Breast epithelium (tissue), 4 donors: ENCODE results near the gene OR8B12. TPM values are rescaled to one million over a fixed set of nuclear protein-coding genes. Genes with fewer than 3 reads are reported as not detected.

Experiments used
- DNase-seq, 2 donors: peaks; one replicate each; pipeline ENCODE4 v3.0.0-alpha.2; 2019; ENCODE audit warnings: low spot score in 2 of 2
- H3K27ac ChIP-seq, 2 donors: fragments of 200-600 bp; sonication (generic) in 1 of 2; one replicate each; pipeline ENCODE4 v1.5.1; 2016 to 2019; ENCODE audit warnings: mild to moderate bottlenecking in 1 of 2
- H3K27me3 ChIP-seq, 2 donors: fragments of 200-600 bp; sonication (generic) in 1 of 2; one replicate each; pipeline versions ENCODE4 v1.5.1 to v1.6.0; 2017 to 2019; ENCODE audit warnings: control low read depth in 1 of 2, mild to moderate bottlenecking in 1 of 2
- H3K36me3 ChIP-seq: fragments of 200-600 bp; one replicate; pipeline ENCODE4 v1.5.1; 2019
- H3K4me1 ChIP-seq, 2 donors: fragments of 200-600 bp; sonication (generic); one replicate each; pipeline ENCODE4 v1.5.1; 2016 to 2019; ENCODE audit warnings: control low read depth in 1 of 2
- H3K4me3 ChIP-seq, 3 donors: fragments of 200-600 bp; sonication (generic); 1 replicate in 2 of 3; 2 replicates in 1 of 3; pipeline ENCODE4 v1.5.1; 2016 to 2019; ENCODE audit warnings: mild to moderate bottlenecking in 3 of 3, moderate library complexity in 2 of 3
- H3K9me3 ChIP-seq, 2 donors: fragments of 200-600 bp; sonication (generic) in 1 of 2; one replicate each; pipeline ENCODE4 v1.5.1; 2016 to 2019; ENCODE audit warnings: control low read depth in 1 of 2
- POLR2A ChIP-seq: fragments of 450-650 bp; IDR thresholded peaks from one replicate; pipeline ENCODE4 v1.6.1; 2016; ENCODE audit warnings: antibody characterized with exemption, mild to moderate bottlenecking, moderate library complexity
- POLR2AphosphoS5 ChIP-seq, 3 donors: sonication (generic); formaldehyde crosslinking; IDR thresholded peaks; one replicate each; pipeline ENCODE4 v1.6.1; 2017; ENCODE audit warnings: antibody characterized with exemption in 3 of 3
- intact Hi-C: fragments of 100-400 bp; cut with DNase I; formaldehyde crosslinking; loops from one replicate; pipeline ENCODE4 v1.15.1; 2023; ENCODE audit warnings: low total_unique reads
- total RNA-seq, 3 donors: library from RNA; depleted of rRNA; stranded (reverse); fragments of >200 nt; gene quantifications; one replicate each; pipeline ENCODE4 v1.1.0, GENCODE V29; 2016
- TF ChIP-seq, protein P1 (sequence below), 3 donors: fragments of 450-650 bp; IDR thresholded peaks; one replicate each; pipeline ENCODE4 v1.5.1; 2016 to 2017; ENCODE audit warnings: antibody characterized with exemption in 3 of 3, mild to moderate bottlenecking in 3 of 3, moderate library complexity in 3 of 3

The OR8B12 gene, protein sequence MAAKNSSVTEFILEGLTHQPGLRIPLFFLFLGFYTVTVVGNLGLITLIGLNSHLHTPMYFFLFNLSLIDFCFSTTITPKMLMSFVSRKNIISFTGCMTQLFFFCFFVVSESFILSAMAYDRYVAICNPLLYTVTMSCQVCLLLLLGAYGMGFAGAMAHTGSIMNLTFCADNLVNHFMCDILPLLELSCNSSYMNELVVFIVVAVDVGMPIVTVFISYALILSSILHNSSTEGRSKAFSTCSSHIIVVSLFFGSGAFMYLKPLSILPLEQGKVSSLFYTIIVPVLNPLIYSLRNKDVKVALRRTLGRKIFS
- total RNA-seq = not detected

DNA sequence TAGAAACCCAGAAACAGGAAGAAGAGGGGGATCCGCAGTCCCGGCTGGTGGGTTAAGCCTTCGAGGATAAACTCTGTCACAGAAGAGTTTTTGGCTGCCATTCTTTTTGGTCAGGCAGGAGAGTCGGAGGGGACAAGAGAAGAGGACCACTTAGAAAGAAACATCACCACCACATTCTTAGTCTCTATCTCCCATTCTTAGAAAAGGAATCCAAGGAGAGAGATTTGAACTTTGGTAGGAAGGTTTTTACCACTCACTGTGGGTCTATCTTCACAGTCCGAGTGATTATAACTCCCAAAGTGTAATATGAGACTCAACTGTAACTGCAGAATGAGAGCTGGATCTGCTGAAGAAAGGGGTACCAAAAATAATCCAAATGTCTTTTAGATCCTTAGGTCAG lies at the start of gene OR8B12:
TSS of gene OR8B12 (minus strand) at position 101 of the 400 bp plus-strand sequence. CDS start at position 101, 0 bp downstream.
- Histone ChIP-seq H3K27me3 (no peaks in the 10 kb centered on the region), H3K9me3 (no peaks in the 10 kb centered on the region), H3K4me1 (no peaks in the 10 kb centered on the region), H3K4me3 (no peak within 1 kb of the TSS), H3K27ac (peak within 1 kb of the TSS in 1 of 2 donors; percentile 18), H3K36me3 (no peaks in the 10 kb centered on the region)
- TF ChIP-seq POLR2A (no peak), POLR2AphosphoS5 (IDR thresholded peaks at IDR 0.05) (no peak)
- TF ChIP-seq, protein P1, sequence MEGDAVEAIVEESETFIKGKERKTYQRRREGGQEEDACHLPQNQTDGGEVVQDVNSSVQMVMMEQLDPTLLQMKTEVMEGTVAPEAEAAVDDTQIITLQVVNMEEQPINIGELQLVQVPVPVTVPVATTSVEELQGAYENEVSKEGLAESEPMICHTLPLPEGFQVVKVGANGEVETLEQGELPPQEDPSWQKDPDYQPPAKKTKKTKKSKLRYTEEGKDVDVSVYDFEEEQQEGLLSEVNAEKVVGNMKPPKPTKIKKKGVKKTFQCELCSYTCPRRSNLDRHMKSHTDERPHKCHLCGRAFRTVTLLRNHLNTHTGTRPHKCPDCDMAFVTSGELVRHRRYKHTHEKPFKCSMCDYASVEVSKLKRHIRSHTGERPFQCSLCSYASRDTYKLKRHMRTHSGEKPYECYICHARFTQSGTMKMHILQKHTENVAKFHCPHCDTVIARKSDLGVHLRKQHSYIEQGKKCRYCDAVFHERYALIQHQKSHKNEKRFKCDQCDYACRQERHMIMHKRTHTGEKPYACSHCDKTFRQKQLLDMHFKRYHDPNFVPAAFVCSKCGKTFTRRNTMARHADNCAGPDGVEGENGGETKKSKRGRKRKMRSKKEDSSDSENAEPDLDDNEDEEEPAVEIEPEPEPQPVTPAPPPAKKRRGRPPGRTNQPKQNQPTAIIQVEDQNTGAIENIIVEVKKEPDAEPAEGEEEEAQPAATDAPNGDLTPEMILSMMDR (IDR thresholded peaks at IDR 0.05) = no peak
- no peak for DNase-seq
- intact Hi-C loops = no loop called here

DNA sequence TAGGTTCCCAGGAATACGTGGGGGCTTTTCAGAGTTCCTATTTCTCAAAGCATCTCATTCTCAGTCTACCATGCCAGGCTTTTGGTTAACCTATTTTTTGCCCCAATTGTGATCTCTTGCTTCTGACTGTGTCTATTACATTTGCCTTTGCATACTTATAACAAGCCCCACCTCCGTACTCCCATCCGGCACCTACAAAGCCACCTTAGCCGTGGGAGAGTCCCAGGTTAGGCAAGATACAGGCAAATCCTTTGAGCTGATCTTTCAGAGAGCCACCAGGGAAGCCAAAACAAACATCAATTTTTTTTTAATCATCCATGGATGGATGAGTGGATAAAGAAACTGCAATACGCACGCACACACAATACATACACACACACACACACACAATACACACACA lies 49.2 kb upstream of the OR8B12 start:
- intact Hi-C loops = no loop called here
- DNase-seq = no peak
- TF ChIP-seq, protein P1 (IDR thresholded peaks at IDR 0.05) = no peak
- TF ChIP-seq POLR2AphosphoS5 (IDR thresholded peaks at IDR 0.05) = no peak
- no peak for TF ChIP-seq POLR2A

DNA sequence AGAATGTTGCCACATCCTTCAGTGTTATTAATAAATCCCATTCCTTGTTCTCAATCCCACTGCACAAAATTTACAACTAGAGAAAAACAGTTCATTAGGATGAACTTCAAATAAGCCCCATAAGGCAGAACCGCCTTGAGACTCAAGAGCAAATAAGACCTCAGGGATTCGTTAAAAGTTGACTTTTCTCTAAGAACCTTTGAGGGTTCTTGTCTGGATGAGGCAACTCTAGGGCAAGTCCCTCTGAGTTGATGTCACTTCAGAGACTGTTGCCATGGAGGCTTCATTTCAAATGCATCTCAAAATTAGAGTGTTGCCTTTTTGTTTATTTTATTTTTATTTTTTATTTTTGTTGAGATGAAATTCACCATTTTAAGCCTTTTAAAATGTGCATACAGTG lies 48.0 kb upstream of the OR8B12 start:
- no peak for DNase-seq
- Histone ChIP-seq H3K27ac (no peak overlapping the region), H3K27me3 (no peaks in the 10 kb centered on the region), H3K36me3 (no peaks in the 10 kb centered on the region), H3K9me3 (no peaks in the 10 kb centered on the region), H3K4me1 (no peaks in the 10 kb centered on the region), H3K4me3 (no peak overlapping the region)
- no peak for TF ChIP-seq POLR2AphosphoS5 (IDR thresholded peaks at IDR 0.05)
- TF ChIP-seq POLR2A = no peak
- TF ChIP-seq, protein P1 (IDR thresholded peaks at IDR 0.05) = no peak
- intact Hi-C loops = no loop called here

More for the DNA sequence above, 49.2 kb upstream of the OR8B12 start:
- no peak overlapping the region for H3K4me3 ChIP-seq
- no peaks in the 10 kb centered on the region for H3K4me1 ChIP-seq
- no peak overlapping the region for H3K27ac ChIP-seq
- no peaks in the 10 kb centered on the region for H3K36me3 ChIP-seq
- H3K27me3 ChIP-seq = no peaks in the 10 kb centered on the region
- no peaks in the 10 kb centered on the region for H3K9me3 ChIP-seq

DNA sequence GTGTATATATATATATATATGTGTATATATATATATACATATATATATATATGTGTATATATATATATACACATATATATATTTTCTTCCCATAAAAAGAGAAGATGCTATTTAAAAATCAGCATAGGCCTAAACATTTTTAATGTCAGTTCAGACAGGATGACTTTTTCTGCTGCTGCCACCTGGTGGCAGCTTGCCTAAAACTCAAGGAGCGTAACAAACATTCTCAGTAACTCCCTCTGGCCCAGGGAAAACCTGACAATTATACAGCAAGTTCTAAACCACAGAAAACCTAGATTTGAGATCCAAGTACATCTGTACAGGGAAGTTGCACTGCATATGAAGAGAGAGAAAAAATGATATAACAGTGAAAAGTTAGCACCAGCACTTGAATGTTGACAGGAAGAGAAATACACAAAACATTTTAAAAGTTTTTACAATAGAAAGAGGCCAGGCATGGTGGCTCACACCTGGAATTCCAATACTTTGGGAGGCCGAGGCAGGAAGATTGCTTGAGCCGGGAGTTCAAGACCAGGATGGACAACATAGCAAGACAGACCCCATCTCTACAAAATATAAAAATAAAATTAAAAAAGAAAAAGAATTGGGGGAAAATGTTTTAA lies 42.9 kb upstream of the OR8B12 start:
- Histone ChIP-seq H3K36me3 (no peaks in the 10 kb centered on the region), H3K4me1 (no peaks in the 10 kb centered on the region), H3K4me3 (no peak overlapping the region), H3K9me3 (no peaks in the 10 kb centered on the region), H3K27ac (no peak overlapping the region), H3K27me3 (no peaks in the 10 kb centered on the region)
- intact Hi-C loops = no loop called here
- DNase-seq = no peak
- no peak for TF ChIP-seq POLR2AphosphoS5 (IDR thresholded peaks at IDR 0.05)
- TF ChIP-seq, protein P1 (IDR thresholded peaks at IDR 0.05) = peak in 2 of 3 donors; percentile 33 to 57

DNA sequence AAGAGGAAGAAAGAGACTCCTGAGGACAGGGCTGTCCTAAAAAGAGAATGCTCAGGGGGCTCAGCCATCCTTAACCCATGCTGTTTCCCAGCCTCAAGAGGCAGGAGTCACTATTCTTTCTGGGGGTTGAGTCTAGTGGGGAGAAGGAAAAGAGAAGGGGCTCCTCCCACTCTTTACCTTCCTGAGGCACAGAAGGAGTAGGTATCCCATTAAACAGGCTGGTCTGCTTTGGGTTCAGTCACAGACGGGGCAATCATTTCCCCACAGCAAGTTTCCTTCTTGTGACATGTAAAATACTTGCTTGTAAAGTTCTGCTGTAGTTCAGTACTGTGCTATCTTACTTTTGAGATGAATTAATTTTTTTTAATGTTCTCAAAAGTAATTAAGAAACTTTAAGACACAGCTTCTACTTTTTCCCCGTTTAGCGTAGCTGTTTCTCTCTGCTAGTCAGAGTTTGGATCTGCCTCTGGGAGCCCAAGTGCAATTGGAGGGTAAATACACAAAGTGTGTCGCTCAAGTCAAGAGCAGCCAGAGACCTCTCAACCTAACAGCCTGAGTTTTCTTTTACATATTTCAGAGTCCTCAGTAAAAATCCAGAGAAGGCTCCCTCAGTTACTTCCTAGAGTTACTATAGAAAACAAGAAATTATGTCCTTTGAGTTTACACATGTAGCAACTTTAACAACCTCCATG lies 41.4 kb upstream of the OR8B12 start:
- Histone ChIP-seq H3K27me3 (no peaks in the 10 kb centered on the region), H3K4me1 (no peaks in the 10 kb centered on the region), H3K4me3 (no peak overlapping the region), H3K36me3 (no peaks in the 10 kb centered on the region), H3K27ac (no peak overlapping the region), H3K9me3 (no peaks in the 10 kb centered on the region)
- DNase-seq = no peak
- intact Hi-C loops = no loop called here
- TF ChIP-seq POLR2A (no peak), POLR2AphosphoS5 (IDR thresholded peaks at IDR 0.05) (no peak)
- TF ChIP-seq, protein P1 (IDR thresholded peaks at IDR 0.05) = no peak
